Loucy (cell line): Measurements from ENCODE around the gene GNAO1.
"Not testable (repeated sequence)": the region's sequence is repeated elsewhere in the genome, so short reads cannot be mapped to it uniquely, and the experiment has no call there.

Experiments
- H2AFZ ChIP-seq: fragments of 200-600 bp; sonication (generic); 2 replicates; pipeline ENCODE4 v1.6.0; 2016; ENCODE audit warnings: antibody characterized with exemption, mild to moderate bottlenecking, low read length, moderate library complexity
- H3F3A ChIP-seq: fragments of 200-600 bp; 2 replicates; pipeline ENCODE4 v1.6.0; 2016; ENCODE audit warnings: antibody characterized with exemption, low read depth, mild to moderate bottlenecking
- H3K27me3 ChIP-seq: fragments of 200-600 bp; sonication (generic); 2 replicates; pipeline ENCODE4 v1.6.1; 2014; ENCODE audit warnings: low read length, mild to moderate bottlenecking; ENCODE audit not compliant: insufficient read depth, poor library complexity, severe bottlenecking
- H3K36me3 ChIP-seq: fragments of 200-600 bp; sonication (generic); 2 replicates; pipeline ENCODE4 v1.6.1; 2016; ENCODE audit warnings: low read length; ENCODE audit not compliant: insufficient read depth
- H3K4me1 ChIP-seq: fragments of 200-600 bp; sonication (generic); 2 replicates; pipeline ENCODE4 v1.5.1; 2014; ENCODE audit warnings: low read length, mild to moderate bottlenecking; ENCODE audit not compliant: insufficient read depth, poor library complexity, severe bottlenecking
- H3K4me2 ChIP-seq: fragments of 200-600 bp; sonication (generic); 2 replicates; pipeline ENCODE4 v1.6.0; 2014; ENCODE audit warnings: antibody characterized with exemption, low read length, low read depth, mild to moderate bottlenecking; ENCODE audit not compliant: poor library complexity, severe bottlenecking
- H3K4me3 ChIP-seq: fragments of 200-600 bp; sonication (generic); 2 replicates; pipeline ENCODE4 v1.5.1; 2014; ENCODE audit warnings: low read length, mild to moderate bottlenecking, mixed read lengths; ENCODE audit not compliant: poor library complexity, severe bottlenecking
- H3K79me2 ChIP-seq: fragments of 200-600 bp; sonication (generic); 2 replicates; pipeline ENCODE4 v1.6.1; 2014; ENCODE audit warnings: low read length; ENCODE audit not compliant: insufficient read depth
- H3K9ac ChIP-seq: fragments of 200-600 bp; sonication (generic); 2 replicates; pipeline ENCODE4 v1.6.0; 2014; ENCODE audit warnings: mild to moderate bottlenecking, low read depth, low read length, moderate library complexity; ENCODE audit not compliant: poor library complexity, severe bottlenecking
- H3K9me2 ChIP-seq: fragments of 200-600 bp; sonication (generic); replicated peaks from 2 replicates; pipeline ENCODE4 v1.6.1; 2016; ENCODE audit warnings: low read depth, low read length, mixed read lengths
- H3K9me3 ChIP-seq: fragments of 200-600 bp; sonication (generic); 2 replicates; pipeline ENCODE4 v1.6.1; 2014; ENCODE audit warnings: mild to moderate bottlenecking, antibody characterized with exemption, low read length, low read depth; ENCODE audit not compliant: insufficient read depth
- H4K20me1 ChIP-seq: fragments of 200-600 bp; sonication (generic); 2 replicates; pipeline ENCODE4 v1.6.0; 2014; ENCODE audit warnings: antibody characterized with exemption, low read length, mild to moderate bottlenecking; ENCODE audit not compliant: insufficient read depth, poor library complexity, severe bottlenecking
- CTCF ChIP-seq: fragments of 200-600 bp; sonication (generic); conservative IDR thresholded peaks from 2 replicates; pipeline ENCODE4 v1.5.1; 2014; ENCODE audit warnings: mild to moderate bottlenecking, antibody characterized with exemption, low read length
- EZH2phosphoT487 ChIP-seq: fragments of 200-600 bp; IDR thresholded peaks from 2 replicates; pipeline ENCODE4 v1.6.1; 2018; ENCODE audit warnings: antibody characterized with exemption, mild to moderate bottlenecking, moderate library complexity, borderline replicate concordance

The GNAO1 gene

DNA sequence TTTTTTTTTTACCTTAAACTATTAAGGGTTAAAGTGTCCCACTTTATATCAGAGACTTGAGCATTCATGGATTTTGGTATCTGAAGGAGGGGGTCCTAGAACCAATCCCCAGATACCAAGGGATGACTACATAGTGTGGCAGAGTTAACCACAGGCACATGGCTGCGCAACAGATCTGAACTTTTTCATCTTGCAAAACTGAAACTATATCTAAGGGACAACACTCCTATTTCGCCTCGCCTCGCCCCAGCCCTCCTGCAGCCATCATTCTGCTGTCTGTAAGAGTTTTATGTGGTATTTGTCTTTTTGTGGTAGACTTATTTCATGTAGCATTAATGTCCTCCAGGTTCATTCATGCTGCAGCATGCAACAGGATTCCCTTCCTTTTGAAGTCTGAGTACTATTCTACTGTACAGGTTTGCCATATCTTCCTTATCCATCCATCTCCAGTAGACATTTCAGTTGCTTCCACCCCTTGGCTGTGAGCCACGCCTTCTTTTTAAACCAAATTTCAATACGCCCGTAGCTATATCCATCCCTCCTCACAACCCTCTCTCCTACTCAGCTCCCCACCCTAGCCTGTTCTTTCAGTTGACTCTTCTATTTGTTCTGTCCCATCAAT is 180.8 kb downstream of the GNAO1 start:
- no peaks in the 10 kb centered on the region for H4K20me1 ChIP-seq
- no peaks in the 10 kb centered on the region for H3F3A ChIP-seq
- no peak overlapping the region for H2AFZ ChIP-seq
- no peak overlapping the region for H3K4me2 ChIP-seq
- H3K9me2 ChIP-seq, result no peaks in the 10 kb centered on the region
- H3K4me3 ChIP-seq, result no peak overlapping the region
- TF ChIP-seq CTCF (no peak), EZH2phosphoT487 (no peak)
- H3K4me1 ChIP-seq, result no peaks in the 10 kb centered on the region
- H3K27me3 ChIP-seq, result no peaks in the 10 kb centered on the region
- no peak overlapping the region for H3K9ac ChIP-seq
- peaks cover 53% of the 10 kb centered on the region; the same call in 1 of the 2 replicates for H3K36me3 ChIP-seq
- H3K9me3 ChIP-seq, result no peaks in the 10 kb centered on the region
- H3K79me2 ChIP-seq, result peaks cover 14% of the 10 kb centered on the region

GRCh38 chr16:56373003-56373402 is 181.7 kb downstream of the GNAO1 start:
- no peaks in the 10 kb centered on the region for H3K4me1 ChIP-seq
- no peak for TF ChIP-seq EZH2phosphoT487
- TF ChIP-seq CTCF, result no peak
- H3K4me2 ChIP-seq, result no peak overlapping the region
- H3K36me3 ChIP-seq, result peaks cover 44% of the 10 kb centered on the region; the same call in 1 of the 2 replicates
- H3K79me2 ChIP-seq, result peaks cover 14% of the 10 kb centered on the region
- H4K20me1 ChIP-seq, result no peaks in the 10 kb centered on the region
- no peaks in the 10 kb centered on the region for H3K9me3 ChIP-seq
- H3K27me3 ChIP-seq, result no peaks in the 10 kb centered on the region
- no peak overlapping the region for H3K9ac ChIP-seq
- no peaks in the 10 kb centered on the region for H3K9me2 ChIP-seq
- H3F3A ChIP-seq, result no peaks in the 10 kb centered on the region
- H2AFZ ChIP-seq, result no peak overlapping the region
- H3K4me3 ChIP-seq, result no peak overlapping the region

DNA sequence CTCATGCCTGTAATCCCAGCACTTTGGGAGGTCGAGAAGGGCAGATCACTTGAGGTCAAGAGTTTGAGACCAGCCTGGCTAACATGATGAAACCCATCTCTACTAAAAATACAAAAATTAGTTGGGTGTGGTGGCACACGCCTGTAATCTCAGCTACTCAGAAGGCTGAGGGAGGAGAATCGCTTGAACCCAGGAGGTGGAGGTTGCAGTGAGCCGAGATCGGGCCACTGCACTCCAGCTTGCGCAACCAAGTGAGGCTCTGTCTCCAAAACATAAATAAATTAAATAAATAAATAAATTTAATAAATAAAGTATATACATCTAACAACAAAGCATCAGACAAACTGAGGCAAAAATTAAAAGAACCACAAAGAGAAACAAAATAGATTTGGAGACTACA is 184.5 kb downstream of the GNAO1 start:
- not testable (repeated sequence) for H3F3A ChIP-seq, H3K4me1 ChIP-seq, H3K4me3 ChIP-seq, H2AFZ ChIP-seq, H3K9me3 ChIP-seq, H3K9me2 ChIP-seq, H3K9ac ChIP-seq, H3K27me3 ChIP-seq, H3K4me2 ChIP-seq, H4K20me1 ChIP-seq
- Histone ChIP-seq H3K36me3 (peaks cover 50% of the 10 kb centered on the region), H3K79me2 (peaks cover 14% of the 10 kb centered on the region)

GRCh38 chr16:56379044-56379443 is 187.8 kb downstream of the GNAO1 start:
- H4K20me1 ChIP-seq, H3K4me3 ChIP-seq, H3F3A ChIP-seq, H3K9ac ChIP-seq, H3K9me2 ChIP-seq, H3K27me3 ChIP-seq, H3K4me1 ChIP-seq, H3K4me2 ChIP-seq, H3K9me3 ChIP-seq, H2AFZ ChIP-seq: not testable (repeated sequence)
- Histone ChIP-seq H3K36me3 (peaks cover 68% of the 10 kb centered on the region), H3K79me2 (peaks cover 11% of the 10 kb centered on the region)

DNA sequence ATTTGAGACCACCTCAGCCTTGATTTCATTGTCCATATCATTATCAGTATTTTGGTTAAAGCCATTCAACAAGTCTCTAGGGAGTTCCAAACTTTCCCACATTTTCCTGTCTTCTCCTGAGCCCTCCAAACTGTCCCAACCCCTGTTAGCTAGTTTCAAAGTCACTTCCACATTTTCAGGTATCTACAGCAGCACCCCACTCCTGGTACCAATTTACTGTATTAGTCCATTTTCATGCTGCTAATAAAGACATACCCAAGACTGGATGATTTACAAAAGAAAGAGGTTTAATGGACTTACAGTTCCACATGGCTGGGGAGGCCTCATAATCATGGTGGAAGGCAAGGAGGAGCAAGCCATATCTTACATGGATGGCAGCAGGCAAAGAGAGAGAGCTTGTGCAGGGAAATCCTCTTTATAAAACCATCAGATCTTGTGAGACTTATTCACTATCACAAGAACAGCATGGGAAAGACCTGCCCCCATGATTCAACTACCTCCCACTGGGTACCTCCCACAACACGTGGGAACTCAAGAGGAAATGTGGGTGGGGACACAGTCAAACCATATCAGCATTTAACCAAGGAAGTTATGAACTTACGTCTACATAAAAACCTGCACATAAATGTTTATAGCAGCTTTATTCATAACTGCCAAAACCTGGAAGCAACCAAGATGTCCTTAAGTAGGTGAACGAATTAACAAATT is 189.6 kb downstream of the GNAO1 start:
- not testable (repeated sequence) for H3K4me1 ChIP-seq, H3K4me3 ChIP-seq, H3K9ac ChIP-seq, H4K20me1 ChIP-seq, H2AFZ ChIP-seq, H3K4me2 ChIP-seq, H3K79me2 ChIP-seq, H3K9me3 ChIP-seq, H3F3A ChIP-seq, H3K9me2 ChIP-seq, H3K27me3 ChIP-seq
- peaks cover 78% of the 10 kb centered on the region for H3K36me3 ChIP-seq
